Measurements from ENCODE around the gene OSBPL5. TPM values are rescaled to one million over a fixed set of nuclear protein-coding genes. Genes with fewer than 3 reads are reported as not detected.

OSBPL5 gene
- total RNA-seq, 1 donor, result 49.7 TPM

DNA sequence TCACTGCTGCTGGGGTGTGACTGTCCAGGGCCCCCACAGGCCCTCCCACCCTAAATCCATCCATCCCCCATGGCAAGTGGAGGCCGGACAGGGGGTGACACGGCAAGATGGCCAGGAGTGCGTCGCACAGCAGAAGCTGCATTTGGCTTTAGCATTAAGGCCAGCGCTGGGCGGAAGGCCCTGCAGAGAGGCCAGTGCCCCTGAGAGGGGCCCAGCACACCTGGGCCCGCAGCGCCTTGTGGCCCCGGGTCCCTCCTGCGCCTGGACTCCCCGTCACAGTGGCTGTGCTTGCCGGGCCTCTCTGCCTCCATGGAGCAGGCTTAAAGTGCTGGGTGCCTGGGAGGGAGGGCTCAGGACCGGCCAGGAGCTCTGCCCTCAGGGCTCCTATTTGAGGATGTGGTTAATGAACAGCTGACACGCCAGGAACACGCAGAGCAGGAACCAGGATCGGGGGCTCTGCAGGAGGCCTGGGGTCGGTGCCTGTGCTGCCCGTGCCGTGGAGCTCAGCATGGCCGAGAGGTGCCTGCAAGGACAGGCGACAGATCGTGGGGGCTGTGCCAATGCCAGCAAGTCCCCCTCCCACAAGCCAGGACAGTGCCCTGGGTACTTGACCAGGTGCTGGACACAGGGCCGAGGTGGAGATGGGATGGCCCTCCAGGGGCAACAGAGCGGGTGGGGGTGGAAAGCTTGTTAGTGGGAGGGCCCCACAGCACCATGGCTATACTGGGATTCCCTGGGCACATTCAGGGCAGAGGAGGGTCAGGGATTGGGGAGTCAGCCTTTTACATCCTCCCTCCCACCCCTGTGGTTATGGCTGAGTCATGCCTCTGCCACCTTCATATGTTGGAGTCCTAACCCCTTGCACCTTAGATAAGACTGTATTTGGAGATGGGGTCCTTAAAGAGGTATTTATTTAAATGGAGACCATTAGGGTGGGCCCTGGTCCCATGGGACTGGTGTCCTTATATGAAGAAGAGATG lies 77.0 kb downstream of the OSBPL5 start:
- peak; percentile 12 for DNase-seq (ENCODE audit: low read depth)
- TF ChIP-seq, protein P1, sequence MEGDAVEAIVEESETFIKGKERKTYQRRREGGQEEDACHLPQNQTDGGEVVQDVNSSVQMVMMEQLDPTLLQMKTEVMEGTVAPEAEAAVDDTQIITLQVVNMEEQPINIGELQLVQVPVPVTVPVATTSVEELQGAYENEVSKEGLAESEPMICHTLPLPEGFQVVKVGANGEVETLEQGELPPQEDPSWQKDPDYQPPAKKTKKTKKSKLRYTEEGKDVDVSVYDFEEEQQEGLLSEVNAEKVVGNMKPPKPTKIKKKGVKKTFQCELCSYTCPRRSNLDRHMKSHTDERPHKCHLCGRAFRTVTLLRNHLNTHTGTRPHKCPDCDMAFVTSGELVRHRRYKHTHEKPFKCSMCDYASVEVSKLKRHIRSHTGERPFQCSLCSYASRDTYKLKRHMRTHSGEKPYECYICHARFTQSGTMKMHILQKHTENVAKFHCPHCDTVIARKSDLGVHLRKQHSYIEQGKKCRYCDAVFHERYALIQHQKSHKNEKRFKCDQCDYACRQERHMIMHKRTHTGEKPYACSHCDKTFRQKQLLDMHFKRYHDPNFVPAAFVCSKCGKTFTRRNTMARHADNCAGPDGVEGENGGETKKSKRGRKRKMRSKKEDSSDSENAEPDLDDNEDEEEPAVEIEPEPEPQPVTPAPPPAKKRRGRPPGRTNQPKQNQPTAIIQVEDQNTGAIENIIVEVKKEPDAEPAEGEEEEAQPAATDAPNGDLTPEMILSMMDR (IDR thresholded peaks at IDR 0.05; ENCODE audit: insufficient read depth, low read depth, low read length), result no peak
- H3K4me3 ChIP-seq (ENCODE audit: low read depth, low read length), result no peak overlapping the region

DNA sequence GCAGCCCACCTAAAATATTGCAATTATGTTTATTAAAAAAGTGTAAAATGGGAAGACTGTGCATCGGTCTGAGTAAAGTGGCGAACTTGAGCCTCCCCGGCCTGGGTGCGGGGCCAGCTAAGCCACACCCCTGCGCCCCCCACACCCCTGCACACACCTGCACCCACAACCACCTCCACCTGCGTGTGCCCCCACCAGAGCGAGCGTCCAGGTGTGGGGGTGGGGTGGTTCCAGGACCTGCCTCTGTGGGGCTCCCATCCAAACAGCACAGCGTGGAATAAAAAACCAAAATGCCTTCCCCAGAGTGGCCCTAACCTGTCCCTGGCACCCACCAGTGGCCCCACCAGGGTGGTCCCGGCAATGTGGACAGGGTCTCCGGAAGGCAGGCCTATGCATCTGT lies 77.7 kb downstream of the OSBPL5 start:
- TF ChIP-seq, protein P1 (IDR thresholded peaks at IDR 0.05; ENCODE audit: insufficient read depth, low read depth, low read length), result no peak
- no peak for DNase-seq (ENCODE audit: low read depth)
- H3K4me3 ChIP-seq (ENCODE audit: low read depth, low read length), result no peak overlapping the region

DNA sequence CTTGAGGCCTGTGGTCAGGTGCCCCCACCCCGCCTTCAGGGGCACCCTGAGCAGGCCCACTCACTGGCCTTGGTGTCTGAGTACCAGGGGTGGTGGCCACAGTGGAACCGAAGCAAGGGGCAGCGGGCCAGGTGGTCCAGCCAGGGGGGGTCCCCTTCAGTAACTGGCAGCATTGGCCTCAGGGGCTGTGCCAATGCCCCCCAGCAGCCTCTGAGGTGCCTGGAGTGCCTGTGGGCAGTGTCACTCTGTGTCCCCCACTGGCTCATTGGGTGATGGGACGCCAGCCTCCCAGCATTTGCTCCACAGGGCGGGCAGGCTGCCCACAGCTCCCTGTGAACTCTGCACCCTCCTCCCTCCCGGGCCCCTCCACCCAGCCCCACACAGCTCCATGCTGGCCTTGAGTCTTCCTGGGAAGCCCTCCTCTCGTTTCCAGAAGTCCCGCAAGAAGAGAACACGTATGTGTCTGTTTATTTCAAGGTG lies 78.4 kb downstream of the OSBPL5 start:
- no peak for DNase-seq (ENCODE audit: low read depth)
- TF ChIP-seq, protein P1 (IDR thresholded peaks at IDR 0.05; ENCODE audit: insufficient read depth, low read depth, low read length), result no peak
- no peak overlapping the region for H3K4me3 ChIP-seq (ENCODE audit: low read depth, low read length)

DNA sequence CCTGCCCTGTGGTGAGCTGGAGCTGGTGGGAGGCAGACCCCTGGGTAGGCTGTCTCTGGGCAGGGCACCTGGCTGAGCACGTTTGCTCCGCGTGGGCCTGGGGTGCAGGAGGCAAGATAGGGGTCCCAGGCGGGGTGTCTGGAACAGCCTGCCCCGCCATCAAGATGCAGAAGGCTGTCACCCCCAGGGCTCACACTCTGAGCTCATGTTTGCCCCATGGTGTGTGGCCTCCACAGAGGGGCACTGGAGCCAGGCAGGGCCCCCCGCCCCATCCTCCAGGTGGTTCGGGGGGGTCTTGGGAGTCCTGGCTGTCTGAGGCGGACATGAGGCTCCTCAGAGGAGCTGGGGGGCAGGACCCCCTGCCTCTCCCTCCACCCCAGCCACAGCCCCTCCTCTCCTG lies 79.0 kb downstream of the OSBPL5 start:
- TF ChIP-seq, protein P1 (IDR thresholded peaks at IDR 0.05; ENCODE audit: insufficient read depth, low read depth, low read length), result no peak
- DNase-seq (ENCODE audit: low read depth), result no peak

DNA sequence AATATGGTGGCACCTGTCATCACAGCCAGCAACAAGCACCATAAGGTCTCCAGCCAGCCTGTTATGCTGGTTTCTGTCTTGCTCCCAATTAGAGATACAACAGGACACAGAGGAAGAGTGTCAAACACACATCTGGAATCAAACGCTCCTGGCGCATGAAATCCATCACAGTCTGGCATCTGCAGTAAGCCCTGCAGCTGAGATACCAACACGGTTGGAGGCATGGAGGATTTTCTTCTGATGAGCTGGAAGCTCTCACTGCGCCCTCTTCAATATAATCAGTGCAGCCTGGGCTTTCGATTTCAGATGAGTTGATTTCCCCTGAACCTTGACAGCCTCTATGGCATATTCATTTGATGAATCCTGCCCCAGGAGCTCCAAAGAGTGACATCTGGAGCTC lies 80.1 kb downstream of the OSBPL5 start:
- no peak for DNase-seq (ENCODE audit: low read depth)
- H3K4me3 ChIP-seq (ENCODE audit: low read depth, low read length), result no peak overlapping the region
- TF ChIP-seq, protein P1 (IDR thresholded peaks at IDR 0.05; ENCODE audit: insufficient read depth, low read depth, low read length), result no peak

More for the DNA sequence above, 79.0 kb downstream of the OSBPL5 start:
- H3K4me3 ChIP-seq (ENCODE audit: low read depth, low read length), result no peak overlapping the region

DNA sequence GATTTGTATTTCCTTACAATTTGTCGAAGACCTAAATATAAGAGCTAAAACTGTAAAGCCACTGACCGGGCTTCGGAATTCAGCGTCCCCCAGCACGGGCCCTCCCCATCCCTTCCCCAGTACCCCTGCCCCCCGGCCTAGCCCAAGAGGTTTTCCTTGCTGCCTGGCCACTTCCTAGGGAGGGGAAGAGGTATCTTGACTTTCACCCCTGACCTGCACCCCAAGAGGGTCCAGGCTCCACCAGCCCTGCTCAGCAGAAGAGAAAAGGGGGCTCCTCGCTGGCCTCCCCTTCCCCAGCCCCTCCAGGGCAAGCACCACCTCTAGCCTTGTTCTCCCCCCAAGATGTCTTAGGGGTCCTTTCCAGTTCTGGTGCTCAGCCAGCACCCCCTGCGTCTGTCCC lies 81.8 kb downstream of the OSBPL5 start:
- TF ChIP-seq, protein P1 (IDR thresholded peaks at IDR 0.05; ENCODE audit: insufficient read depth, low read depth, low read length), result no peak
- DNase-seq (ENCODE audit: low read depth), result no peak
- H3K4me3 ChIP-seq (ENCODE audit: low read depth, low read length), result no peak overlapping the region

Measured in fibroblast of villous mesenchyme (primary cell).